ENCODE data around the gene CPSF7. TPM values are rescaled to one million over a fixed set of nuclear protein-coding genes. Genes with fewer than 3 reads are reported as not detected.
"Not testable (repeated sequence)": the region's sequence is repeated elsewhere in the genome, so short reads cannot be mapped to it uniquely, and the experiment has no call there.

Gene CPSF7
- total RNA-seq, 1 donor from 2014 or later: 10.3 TPM

- DNase-seq (ENCODE audit: low read depth in 2 of 2): peak; percentile 24 to 32
Observed at GRCh38 chr11:61384271-61385242, 45.2 kb downstream of the CPSF7 start.

GRCh38 chr11:61383859-61384258 is 45.9 kb downstream of the CPSF7 start:
- not testable (repeated sequence) for DNase-seq (ENCODE audit: low read depth in 2 of 2)

- DNase-seq (ENCODE audit: low read depth in 2 of 2): no peak
Observed at GRCh38 chr11:61380884-61381283, 48.9 kb downstream of the CPSF7 start.

- no peak for DNase-seq (ENCODE audit: low read depth in 2 of 2)
Observed at GRCh38 chr11:61378713-61379313, 51.0 kb downstream of the CPSF7 start.

GRCh38 chr11:61377461-61378160 is 52.2 kb downstream of the CPSF7 start:
- no peak for DNase-seq (ENCODE audit: low read depth in 2 of 2)

DNA sequence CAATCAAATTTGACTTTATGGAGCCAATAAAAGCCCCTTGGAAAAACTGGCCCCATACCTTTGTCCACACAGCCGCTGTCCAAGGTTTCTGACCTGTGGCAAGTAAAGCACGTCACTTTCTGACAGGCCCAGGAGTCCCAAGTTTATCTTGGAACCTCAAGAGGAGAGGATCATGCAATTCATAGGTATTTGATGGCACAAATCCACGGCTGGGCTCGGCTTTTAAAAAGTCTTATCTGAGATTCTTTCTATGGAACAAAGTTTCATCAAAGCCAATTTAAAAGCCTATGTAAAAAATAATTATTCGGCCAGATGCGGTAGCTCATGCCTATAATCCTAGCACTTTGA is 54.0 kb downstream of the CPSF7 start:
- DNase-seq (ENCODE audit: low read depth in 2 of 2): no peak

- no peak for DNase-seq (ENCODE audit: low read depth in 2 of 2)
Observed at GRCh38 chr11:61372659-61373420, 56.9 kb downstream of the CPSF7 start.

DNA sequence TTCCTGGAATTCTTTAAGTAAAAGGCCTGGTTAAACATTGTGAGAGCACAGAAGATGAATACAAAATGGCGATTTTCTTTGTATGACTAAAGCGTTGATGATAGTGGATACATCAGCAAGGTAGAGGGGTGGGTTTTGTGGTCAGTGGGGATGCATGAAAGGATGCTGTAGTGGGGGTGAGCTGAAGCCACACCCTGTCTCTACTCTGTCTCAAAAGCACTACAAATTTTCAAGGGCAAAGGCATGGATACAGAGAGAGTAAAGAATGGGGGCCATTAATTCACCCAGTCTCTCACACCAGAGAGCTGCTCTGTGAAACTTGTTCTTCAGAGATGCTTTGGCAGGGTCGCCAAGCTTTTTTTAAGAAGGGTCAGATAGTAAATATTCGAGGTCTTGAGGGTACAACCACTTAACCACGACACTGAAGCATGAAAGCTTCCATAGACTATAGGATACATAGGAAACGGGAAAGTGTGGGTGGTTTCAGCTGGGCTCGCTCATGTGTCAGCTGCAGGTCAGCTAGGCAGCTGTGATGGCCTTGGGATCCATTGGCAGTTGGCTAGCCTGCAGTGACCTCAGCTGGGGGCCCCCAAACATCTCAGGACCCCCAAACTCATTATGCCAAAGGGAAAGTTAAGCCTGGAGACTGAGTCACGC is 59.3 kb downstream of the CPSF7 start:
- DNase-seq (ENCODE audit: low read depth in 2 of 2): no peak

- no peak for DNase-seq (ENCODE audit: low read depth in 2 of 2)
Observed at GRCh38 chr11:61369372-61370348, 60.1 kb downstream of the CPSF7 start.

GRCh38 chr11:61368646-61369045 is 61.1 kb downstream of the CPSF7 start:
- DNase-seq (ENCODE audit: low read depth in 2 of 2): no peak

DNA sequence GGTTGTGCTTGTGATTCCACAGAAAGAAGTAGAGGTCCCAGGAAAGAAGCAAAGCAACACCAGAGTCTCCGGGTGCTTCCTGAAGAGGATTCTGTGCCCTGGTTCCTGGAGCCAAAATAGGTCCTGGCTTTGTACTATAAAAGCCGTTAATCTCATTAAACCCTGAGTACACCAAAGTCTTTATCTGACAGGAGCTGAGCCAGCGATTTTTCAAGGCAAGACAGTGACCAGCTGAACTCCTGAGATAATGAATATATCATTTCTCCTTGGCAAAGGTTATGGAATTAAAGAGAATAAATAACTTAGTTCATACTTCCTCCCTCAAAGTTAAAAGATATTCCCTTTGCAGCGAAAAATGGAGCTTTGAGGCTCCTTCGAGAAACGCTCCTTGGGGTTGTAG is 62.4 kb downstream of the CPSF7 start:
- DNase-seq (ENCODE audit: low read depth in 2 of 2): no peak

GRCh38 chr11:61364012-61364675 is 65.6 kb downstream of the CPSF7 start:
- DNase-seq (ENCODE audit: low read depth in 2 of 2): no peak

- peak; percentile 60 to 63 for DNase-seq (ENCODE audit: low read depth in 2 of 2)
Observed at GRCh38 chr11:61362542-61362875, 67.3 kb downstream of the CPSF7 start.

- DNase-seq (ENCODE audit: low read depth in 2 of 2): peak; percentile 94
Observed at GRCh38 chr11:61361741-61362541, 67.8 kb downstream of the CPSF7 start, which contains the start of the genes CYB561A3 and TMEM138. Gene CYB561A3 (minus strand): TSS chr11:61361882. CDS start chr11:61356713, 5,169 bp downstream. Gene TMEM138 (plus strand): TSS chr11:61362374. CDS start chr11:61364391, 2,017 bp downstream.

GRCh38 chr11:61361237-61361740 is 68.5 kb downstream of the CPSF7 start:
- no peak for DNase-seq (ENCODE audit: low read depth in 2 of 2)

DNA sequence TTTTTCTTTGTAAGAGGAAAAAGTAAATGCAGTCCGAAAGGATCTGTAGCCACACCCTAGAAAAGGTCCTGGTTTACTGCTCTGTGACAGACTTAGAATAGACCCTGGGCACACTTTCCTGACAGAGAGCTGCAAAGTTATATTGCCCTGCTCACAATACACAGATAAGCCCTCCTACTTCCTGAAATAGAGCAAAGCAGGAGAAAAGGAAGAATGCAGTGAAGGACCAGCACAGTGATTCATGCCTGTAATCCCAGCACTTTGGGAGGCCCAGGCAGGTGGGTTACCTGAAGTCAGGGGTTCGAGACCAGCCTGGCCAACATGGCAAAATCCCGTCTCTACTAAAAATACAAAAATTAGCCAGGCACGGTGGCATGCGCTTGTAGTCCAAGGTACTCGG is 70.3 kb downstream of the CPSF7 start:
- DNase-seq (ENCODE audit: low read depth in 2 of 2): peak in 1 of 2 donors; percentile 45

GRCh38 chr11:61358566-61358965 is 71.2 kb downstream of the CPSF7 start:
- no peak for DNase-seq (ENCODE audit: low read depth in 2 of 2)

GRCh38 chr11:61357894-61358239 is 71.9 kb downstream of the CPSF7 start:
- no peak for DNase-seq (ENCODE audit: low read depth in 2 of 2)

Measured in lung microvascular endothelial cell (primary cell).